Kidney (tissue), 14 donors: ENCODE results near the gene ZBTB21. TPM values are rescaled to one million over a fixed set of nuclear protein-coding genes. Genes with fewer than 3 reads are reported as not detected.

Experiments used
- DNase-seq, 5 donors: peaks; one replicate each; pipeline ENCODE4 v3.0.0-alpha.2; 2013 to 2020
- FAIRE-seq: peaks from 2 replicates; lab custom pipeline; 2012; peaks lifted over from hg19 to GRCh38; lab: Jason Lieb, UNC
- H3K27ac ChIP-seq, 2 donors: one replicate each; pipeline ENCODE4 v1.7.0; 2013; ENCODE audit warnings: low read depth in 2 of 2, low read length in 2 of 2, inconsistent platforms in 1 of 2
- H3K27me3 ChIP-seq: one replicate; pipeline ENCODE4 v1.7.1; 2013; ENCODE audit warnings: low read length, inconsistent platforms; ENCODE audit not compliant: control insufficient read depth, insufficient read depth
- H3K36me3 ChIP-seq, 3 donors: one replicate each; pipeline versions ENCODE4 v1.7.0 to v1.7.1; 2013; ENCODE audit warnings: low read length in 3 of 3, control low read depth in 1 of 3, inconsistent platforms in 1 of 3; ENCODE audit not compliant: insufficient read depth in 3 of 3, control insufficient read depth in 2 of 3
- H3K4me1 ChIP-seq, 3 donors: one replicate each; pipeline versions ENCODE4 v1.7.0 to v1.7.1; 2013; ENCODE audit warnings: low read length in 3 of 3, inconsistent platforms in 1 of 3, low read depth in 1 of 3; ENCODE audit not compliant: control insufficient read depth in 2 of 3, insufficient read depth in 2 of 3
- H3K4me3 ChIP-seq, 3 donors: one replicate each; pipeline versions ENCODE4 v1.7.0 to v1.8.1; 2013; ENCODE audit warnings: low read length in 3 of 3, control low read depth in 1 of 3, inconsistent platforms in 1 of 3
- H3K9ac ChIP-seq, 3 donors: one replicate each; pipeline versions ENCODE4 v1.7.0 to v1.7.1; 2013; ENCODE audit warnings: low read length in 3 of 3, control low read depth in 1 of 3, inconsistent platforms in 1 of 3
- H3K9me3 ChIP-seq, 3 donors: one replicate each; pipeline versions ENCODE4 v1.7.0 to v1.7.1; 2013; ENCODE audit warnings: low read length in 3 of 3, control low read depth in 1 of 3, inconsistent platforms in 1 of 3; ENCODE audit not compliant: control insufficient read depth in 2 of 3, insufficient read depth in 1 of 3
- CTCF ChIP-seq: IDR thresholded peaks from 3 replicates; pipeline ENCODE4 v1.5.1; 2012; ENCODE audit warnings: mild to moderate bottlenecking, moderate library complexity, borderline replicate concordance; ENCODE audit not compliant: insufficient read depth; ENCODE audit errors: extremely low read depth
- intact Hi-C: fragments of 100-400 bp; cut with DNase I; formaldehyde crosslinking; loops from one replicate; pipeline ENCODE4 v1.11.1; 2022
- polyA plus RNA-seq: library from polyadenylated mRNA; stranded (reverse); fragments of 350-450 nt; fragmentation: Illumina TruSeq; extraction: RNeasy Lipid Tissue Mini Kit (QIAGEN cat#74804); gene quantifications from one replicate; pipeline ENCODE4 v1.2.3, GENCODE V29; 2014; ENCODE audit warnings: low read depth, low replicate concordance; ENCODE audit not compliant: insufficient read depth
- total RNA-seq: library from RNA; stranded (reverse); fragmentation: NEBNext Ultra II Directional; extraction: Animal tissue kit (Norgen Biotek cat#: 25700); gene quantifications from one replicate; pipeline ENCODE4 v1.2.1, GENCODE V29; 2021
- donor health status: control.
- donor health status: control.
- donor health status: control.
- donor health status: control.
- donor health status: control.
- donor health status: DM: yes; HTN: yes; CAD: no.
- donor health status: Normal renal cell carcinoma (clear cell type).

ZBTB21 gene
- total and polyA plus RNA-seq, 2 donors from 2014 or later = 2.3 to 16.0 TPM

- intact Hi-C loops = no loop called here
- Histone ChIP-seq H3K4me1 (no peaks in the 10 kb centered on the region), H3K4me3 (no peak overlapping the region), H3K27me3 (no peaks in the 10 kb centered on the region), H3K36me3 (no peaks in the 10 kb centered on the region), H3K9me3 (no peaks in the 10 kb centered on the region), H3K27ac (no peak overlapping the region), H3K9ac (no peak overlapping the region)
- peak in 1 of 5 donors; percentile 70 for DNase-seq
- no peak for FAIRE-seq
- no peak for TF ChIP-seq CTCF
These were observed 34.8 kb upstream of the ZBTB21 start for GRCh38 chr21:42044871-42045495.

- no peak for FAIRE-seq
- Histone ChIP-seq H3K27me3 (no peaks in the 10 kb centered on the region), H3K4me3 (no peak overlapping the region), H3K4me1 (no peaks in the 10 kb centered on the region), H3K27ac (no peak overlapping the region), H3K36me3 (no peaks in the 10 kb centered on the region), H3K9ac (no peak overlapping the region), H3K9me3 (no peaks in the 10 kb centered on the region)
- no peak for TF ChIP-seq CTCF
- intact Hi-C loops = no loop called here
- no peak for DNase-seq
These were observed 33.8 kb upstream of the ZBTB21 start for GRCh38 chr21:42043961-42044360.

- TF ChIP-seq CTCF = no peak
- DNase-seq = no peak
- Histone ChIP-seq H3K27ac (no peak overlapping the region), H3K9me3 (no peaks in the 10 kb centered on the region), H3K9ac (no peak overlapping the region), H3K4me3 (no peak overlapping the region), H3K27me3 (no peaks in the 10 kb centered on the region), H3K4me1 (no peaks in the 10 kb centered on the region), H3K36me3 (no peaks in the 10 kb centered on the region)
- no peak for FAIRE-seq
- intact Hi-C loops = no loop called here
These were observed 33.2 kb upstream of the ZBTB21 start for GRCh38 chr21:42043201-42043895.
